HL-60 (cell line): ENCODE results near the gene KCNH5.

Source experiments
- GABPA ChIP-seq: IDR thresholded peaks from 2 replicates; pipeline ENCODE4 v1.6.1; 2012; ENCODE audit warnings: low read depth
- TF ChIP-seq, protein P1 (sequence below): IDR thresholded peaks from one replicate; pipeline ENCODE4 v1.5.1; 2011; ENCODE audit warnings: low read length, control low read depth, inconsistent platforms; ENCODE audit not compliant: insufficient read depth

- TF ChIP-seq, protein P1, sequence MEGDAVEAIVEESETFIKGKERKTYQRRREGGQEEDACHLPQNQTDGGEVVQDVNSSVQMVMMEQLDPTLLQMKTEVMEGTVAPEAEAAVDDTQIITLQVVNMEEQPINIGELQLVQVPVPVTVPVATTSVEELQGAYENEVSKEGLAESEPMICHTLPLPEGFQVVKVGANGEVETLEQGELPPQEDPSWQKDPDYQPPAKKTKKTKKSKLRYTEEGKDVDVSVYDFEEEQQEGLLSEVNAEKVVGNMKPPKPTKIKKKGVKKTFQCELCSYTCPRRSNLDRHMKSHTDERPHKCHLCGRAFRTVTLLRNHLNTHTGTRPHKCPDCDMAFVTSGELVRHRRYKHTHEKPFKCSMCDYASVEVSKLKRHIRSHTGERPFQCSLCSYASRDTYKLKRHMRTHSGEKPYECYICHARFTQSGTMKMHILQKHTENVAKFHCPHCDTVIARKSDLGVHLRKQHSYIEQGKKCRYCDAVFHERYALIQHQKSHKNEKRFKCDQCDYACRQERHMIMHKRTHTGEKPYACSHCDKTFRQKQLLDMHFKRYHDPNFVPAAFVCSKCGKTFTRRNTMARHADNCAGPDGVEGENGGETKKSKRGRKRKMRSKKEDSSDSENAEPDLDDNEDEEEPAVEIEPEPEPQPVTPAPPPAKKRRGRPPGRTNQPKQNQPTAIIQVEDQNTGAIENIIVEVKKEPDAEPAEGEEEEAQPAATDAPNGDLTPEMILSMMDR = no peak
- TF ChIP-seq GABPA = no peak
Measured at GRCh38 chr14:62722406-62722805, 322.9 kb downstream of the KCNH5 start.
